CD4-positive, alpha-beta T cell (primary cell): ENCODE data around the gene CHD2. TPM values are rescaled to one million over a fixed set of nuclear protein-coding genes. Genes with fewer than 3 reads are reported as not detected.
A peak's percentile ranks its signal among the peaks of the same experiment; 100 is the strongest.

Experiments used
- ATAC-seq: fragments of 200-7000 bp; cut with Tn5 transposase; one replicate; pipeline ENCODE4 v1.10.0; 2022; ENCODE audit warnings: mild to moderate bottlenecking; ENCODE audit not compliant: poor library complexity
- CTCF ChIA-PET: fragments of 350-600 bp; sonication (Branson Sonifier 250); formaldehyde crosslinking; loops from one replicate; lab custom pipeline; 2021; ENCODE audit warnings: antibody characterized with exemption, inconsistent platforms; lab: Charles Lee
- POLR2A ChIA-PET: fragments of 350-600 bp; sonication (Branson Sonifier 250); formaldehyde crosslinking; loops from one replicate; lab custom pipeline; 2021; ENCODE audit warnings: antibody characterized with exemption, inconsistent platforms; lab: Charles Lee
- DNase-seq, 14 experiments: peaks; one replicate each; pipeline ENCODE4 v3.0.0-alpha.2; 2013 to 2020; ENCODE audit warnings: mixed read lengths in 2 of 14
- H3K27ac ChIP-seq, 2 donors: one replicate each; pipeline versions ENCODE4 v1.5.1 to v1.7.0; 2013; ENCODE audit warnings: low read length in 2 of 2, low read depth in 1 of 2, mild to moderate bottlenecking in 1 of 2
- H3K27me3 ChIP-seq, 2 experiments: 1 replicate in 1 of 2; 2 replicates in 1 of 2; pipeline versions ENCODE4 v1.6.1 to v1.7.0; 2013; ENCODE audit warnings: low read length in 2 of 2, control low read depth in 1 of 2, mild to moderate bottlenecking in 1 of 2, moderate library complexity in 1 of 2; ENCODE audit not compliant: insufficient read depth in 2 of 2, control insufficient read depth in 1 of 2
- H3K36me3 ChIP-seq: one replicate; pipeline ENCODE4 v1.6.1; 2013; ENCODE audit warnings: low read length, control low read depth; ENCODE audit not compliant: insufficient read depth
- H3K4me1 ChIP-seq: one replicate; pipeline ENCODE4 v1.6.1; 2013; ENCODE audit warnings: low read length, control low read depth; ENCODE audit not compliant: insufficient read depth
- H3K4me3 ChIP-seq: one replicate; pipeline ENCODE4 v1.5.1; 2013; ENCODE audit warnings: mild to moderate bottlenecking, low read length, moderate library complexity
- H3K9me3 ChIP-seq, 2 experiments: 1 replicate in 1 of 2; 2 replicates in 1 of 2; pipeline versions ENCODE4 v1.6.1 to v1.7.0; 2013; ENCODE audit warnings: low read length in 2 of 2, mild to moderate bottlenecking in 2 of 2, control low read depth in 1 of 2, moderate library complexity in 1 of 2; ENCODE audit not compliant: control insufficient read depth in 1 of 2, insufficient read depth in 1 of 2
- H3K27ac Mint-ChIP-seq: one replicate; pipeline ENCODE4 v1.8.0; 2020; ENCODE audit warnings: mixed read lengths
- H3K27me3 Mint-ChIP-seq: one replicate; pipeline ENCODE4 v1.8.0; 2021; ENCODE audit warnings: mixed read lengths
- H3K36me3 Mint-ChIP-seq: one replicate; pipeline ENCODE4 v1.8.0; 2021; ENCODE audit warnings: low read depth, mixed read lengths
- H3K4me1 Mint-ChIP-seq: one replicate; pipeline ENCODE4 v1.8.0; 2021; ENCODE audit warnings: low read depth, mixed read lengths
- H3K4me3 Mint-ChIP-seq: one replicate; pipeline ENCODE4 v1.8.0; 2020; ENCODE audit warnings: mild to moderate bottlenecking, mixed read lengths
- H3K9me3 Mint-ChIP-seq: one replicate; pipeline ENCODE4 v1.8.0; 2020; ENCODE audit warnings: mixed read lengths
- intact Hi-C, 2 experiments: fragments of 100-400 bp; cut with DNase I in 1 of 2; cut with micrococcal nuclease in 1 of 2; formaldehyde crosslinking; loops; one replicate each; pipeline versions ENCODE4 v1.15.1 to v1.9.0; 2023 to 2025; cut with DNase I, micrococcal nuclease
- total RNA-seq, 174 experiments: library from RNA in 2 of 174; stranded (reverse) in 2 of 174; gene quantifications; one replicate each; pipeline ENCODE4 v1.2.3 and lab custom pipeline; 2021 to 2026
- TF ChIP-seq, protein P1 (sequence below): fragments of 200-600 bp; IDR thresholded peaks from one replicate; pipeline ENCODE4 v1.8.0; 2022; ENCODE audit warnings: antibody characterized with exemption, mild to moderate bottlenecking

CHD2 gene
- total RNA-seq, 2 experiments from 2014 or later: 615 to 660 TPM

DNA sequence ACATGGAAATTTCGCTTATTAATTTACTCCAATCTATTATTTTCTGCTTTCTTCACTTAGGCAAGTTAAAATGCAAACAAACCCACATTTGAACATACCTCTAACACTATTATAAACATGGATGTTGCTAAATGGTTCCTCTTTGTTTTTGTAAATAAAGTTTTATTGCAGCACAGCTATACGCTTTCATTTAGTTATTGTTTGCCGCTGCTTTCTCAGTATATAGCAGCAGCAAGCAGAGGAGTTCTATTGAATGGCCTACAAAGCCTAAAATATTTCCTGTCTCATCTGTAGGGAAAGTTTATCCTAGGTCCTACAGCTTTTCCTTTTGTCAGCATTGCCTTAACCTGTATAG, 7.9 kb upstream of the CHD2 start:
- POLR2A ChIA-PET: interaction anchor here (1.0 to 20.1 kb wide), 8 partner anchors 9 to 83 kb away, joined by 3 to 1007 read pairs (median 6); partner anchors contain the start of gene CHD2
- H3K36me3 ChIP-seq: peaks cover 89% of the 10 kb centered on the region
- DNase-seq: peak in 1 of 14 experiments; percentile 3

DNA sequence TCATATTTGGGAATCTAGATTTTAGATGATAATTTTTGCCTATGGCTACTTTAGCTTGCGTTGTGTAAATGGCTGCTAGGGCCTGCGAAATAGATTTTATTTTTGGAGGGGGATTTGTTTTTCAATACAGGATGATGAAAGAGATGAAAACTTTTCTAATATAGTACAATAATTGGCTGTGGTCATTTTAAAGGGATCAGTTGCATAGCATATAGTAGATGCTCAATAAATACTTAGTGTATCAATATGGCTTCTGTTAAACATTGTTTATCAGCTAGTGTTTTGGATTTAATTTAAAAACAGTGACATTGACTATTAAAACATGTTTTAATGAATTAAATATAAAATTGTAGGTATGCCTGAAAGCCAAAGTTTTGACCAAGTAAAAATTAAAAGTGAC, 6.9 kb upstream of the CHD2 start:
- ATAC-seq (no peak), DNase-seq (no peak)
- peak overlapping the region; percentile 99 for H3K27ac Mint-ChIP-seq
- H3K27me3 ChIP-seq: no peaks in the 10 kb centered on the region
- H3K9me3 ChIP-seq: no peaks in the 10 kb centered on the region
- no peaks in the 10 kb centered on the region for H3K27me3 Mint-ChIP-seq
- H3K36me3 Mint-ChIP-seq: peaks cover 96% of the 10 kb centered on the region
- intact Hi-C loops: no loop called here
- peaks cover 2% of the 10 kb centered on the region for H3K9me3 Mint-ChIP-seq
- ChIA-PET POLR2A (interaction anchor here (0.9 to 20.1 kb wide), 8 partner anchors 10 to 92 kb away, joined by 3 to 1007 read pairs (median 8); partner anchors contain the start of gene CHD2), CTCF (interaction anchor here (0.7 to 7.1 kb wide), 2 partner anchors 84 to 96 kb away, joined by 3 to 52 read pairs; no protein-coding TSS in a partner anchor)
- peaks cover 35% of the 10 kb centered on the region for H3K4me1 ChIP-seq
- TF ChIP-seq, protein P1, sequence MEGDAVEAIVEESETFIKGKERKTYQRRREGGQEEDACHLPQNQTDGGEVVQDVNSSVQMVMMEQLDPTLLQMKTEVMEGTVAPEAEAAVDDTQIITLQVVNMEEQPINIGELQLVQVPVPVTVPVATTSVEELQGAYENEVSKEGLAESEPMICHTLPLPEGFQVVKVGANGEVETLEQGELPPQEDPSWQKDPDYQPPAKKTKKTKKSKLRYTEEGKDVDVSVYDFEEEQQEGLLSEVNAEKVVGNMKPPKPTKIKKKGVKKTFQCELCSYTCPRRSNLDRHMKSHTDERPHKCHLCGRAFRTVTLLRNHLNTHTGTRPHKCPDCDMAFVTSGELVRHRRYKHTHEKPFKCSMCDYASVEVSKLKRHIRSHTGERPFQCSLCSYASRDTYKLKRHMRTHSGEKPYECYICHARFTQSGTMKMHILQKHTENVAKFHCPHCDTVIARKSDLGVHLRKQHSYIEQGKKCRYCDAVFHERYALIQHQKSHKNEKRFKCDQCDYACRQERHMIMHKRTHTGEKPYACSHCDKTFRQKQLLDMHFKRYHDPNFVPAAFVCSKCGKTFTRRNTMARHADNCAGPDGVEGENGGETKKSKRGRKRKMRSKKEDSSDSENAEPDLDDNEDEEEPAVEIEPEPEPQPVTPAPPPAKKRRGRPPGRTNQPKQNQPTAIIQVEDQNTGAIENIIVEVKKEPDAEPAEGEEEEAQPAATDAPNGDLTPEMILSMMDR: no peak
- peaks cover 89% of the 10 kb centered on the region for H3K36me3 ChIP-seq
- H3K27ac ChIP-seq: no peak overlapping the region
- H3K4me1 Mint-ChIP-seq: peaks cover 94% of the 10 kb centered on the region
- H3K4me3 ChIP-seq: no peak overlapping the region
- H3K4me3 Mint-ChIP-seq: peak overlapping the region; percentile 63

More for the DNA sequence above, 7.9 kb upstream of the CHD2 start:
- Histone ChIP-seq H3K27ac (peak overlapping the region in 1 of 2 donors; percentile 10), H3K4me3 (no peak overlapping the region), H3K4me1 (peaks cover 35% of the 10 kb centered on the region), H3K9me3 (no peaks in the 10 kb centered on the region), H3K27me3 (no peaks in the 10 kb centered on the region)
- Mint-ChIP-seq H3K27ac (peak overlapping the region; percentile 99), H3K4me1 (peaks cover 93% of the 10 kb centered on the region), H3K4me3 (peak overlapping the region; percentile 63), H3K9me3 (no peaks in the 10 kb centered on the region), H3K27me3 (no peaks in the 10 kb centered on the region), H3K36me3 (peaks cover 96% of the 10 kb centered on the region)
- TF ChIP-seq, protein P1: no peak
- no peak for ATAC-seq
- CTCF ChIA-PET: interaction anchor here (1.1 to 7.1 kb wide), 2 partner anchors 11 to 83 kb away, joined by 3 to 52 read pairs; no protein-coding TSS in a partner anchor
- intact Hi-C loops: no loop called here

DNA sequence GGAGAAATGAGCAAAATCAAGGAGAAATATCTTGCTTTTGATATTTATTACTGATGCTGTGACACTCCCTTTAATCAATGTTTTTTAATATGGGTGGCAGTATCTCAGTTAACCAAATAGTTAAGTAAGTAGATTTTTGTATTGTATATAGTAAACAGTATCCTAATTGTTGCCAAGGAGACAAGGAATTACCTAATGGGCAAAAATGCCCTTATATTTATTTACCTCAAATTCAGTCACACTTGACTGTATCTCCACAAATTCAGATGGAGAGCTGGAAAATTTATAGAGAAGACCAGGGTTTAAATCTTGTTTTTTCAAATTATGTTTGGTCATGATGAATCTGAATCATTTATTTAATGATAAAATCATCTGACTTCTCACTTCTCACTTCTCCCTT, 3.6 kb upstream of the CHD2 start:
- ChIA-PET CTCF (interaction anchor here (1.1 to 7.1 kb wide), 3 partner anchors 21 to 87 kb away, joined by 4 to 52 read pairs (median 10); no protein-coding TSS in a partner anchor), POLR2A (interaction anchor here (0.8 to 20.1 kb wide), 7 partner anchors 8 to 87 kb away, joined by 3 to 1007 read pairs (median 17); partner anchors contain the start of gene CHD2)
- intact Hi-C loops: loop anchor here in 1 of 2 experiments (1.0 kb wide), 1 partner anchor 8 kb away; no protein-coding TSS in a partner anchor
- ATAC-seq: no peak
- Histone ChIP-seq H3K4me3 (no peak overlapping the region), H3K36me3 (peaks cover 72% of the 10 kb centered on the region), H3K27me3 (no peaks in the 10 kb centered on the region), H3K9me3 (no peaks in the 10 kb centered on the region), H3K4me1 (peaks cover 19% of the 10 kb centered on the region), H3K27ac (peak overlapping the region; percentile 12 to 23)
- DNase-seq: peak in 1 of 14 experiments; percentile 45
- peaks cover 12% of the 10 kb centered on the region for H3K9me3 Mint-ChIP-seq
- H3K4me3 Mint-ChIP-seq: peak overlapping the region; percentile 65
- H3K27ac Mint-ChIP-seq: peak overlapping the region; percentile 99
- H3K36me3 Mint-ChIP-seq: peaks cover 97% of the 10 kb centered on the region
- TF ChIP-seq, protein P1: no peak
- peaks cover 85% of the 10 kb centered on the region for H3K4me1 Mint-ChIP-seq
- no peaks in the 10 kb centered on the region for H3K27me3 Mint-ChIP-seq
